ENCODE results near the gene GPR65. TPM values are rescaled to one million over a fixed set of nuclear protein-coding genes. Genes with fewer than 3 reads are reported as not detected.
A peak's percentile ranks its signal among the peaks of the same experiment; 100 is the strongest.

The GPR65 gene
- total RNA-seq, 3 donors from 2014 or later: 0.41 to 1.6 (median 1.6) TPM

DNA sequence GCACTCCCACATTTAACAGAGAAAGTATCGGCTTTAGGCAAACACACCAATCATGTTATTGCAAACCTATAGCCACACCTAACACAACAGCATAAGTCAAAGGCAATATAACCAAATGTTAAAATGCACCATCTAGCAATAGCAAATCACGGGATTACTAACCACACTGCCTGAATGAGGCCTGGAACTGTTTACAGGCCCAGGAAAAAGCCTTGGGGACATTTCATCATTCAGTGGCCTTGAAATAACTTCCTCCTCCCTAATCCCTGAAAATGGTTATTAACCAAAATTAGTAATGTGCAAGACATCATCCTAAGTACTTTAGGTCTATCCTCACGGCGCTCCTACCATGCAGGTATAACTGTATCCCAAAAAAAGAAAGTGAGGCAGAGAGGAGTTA lies 14.3 kb upstream of the GPR65 start:
- Histone ChIP-seq H3K4me1 (ENCODE audit: low read depth) (peaks cover 11% of the 10 kb centered on the region), H3K4me3 (no peak overlapping the region), H3K36me3 (ENCODE audit: low read depth) (no peaks in the 10 kb centered on the region), H3K9me3 (no peaks in the 10 kb centered on the region)
- intact Hi-C loops (cut with DNase I, micrococcal nuclease): no loop called here
- ATAC-seq: peak; percentile 16
- TF ChIP-seq CTCF (IDR thresholded peaks at IDR 0.05): no peak
- DNase-seq: no peak

- peaks cover 11% of the 10 kb centered on the region for H3K4me1 ChIP-seq (ENCODE audit: low read depth)
- no peaks in the 10 kb centered on the region for H3K9me3 ChIP-seq
- ATAC-seq: no peak
- no peak for DNase-seq
- intact Hi-C loops (cut with DNase I, micrococcal nuclease): no loop called here
- peak overlapping the region; percentile 68 for H3K4me3 ChIP-seq
- no peaks in the 10 kb centered on the region for H3K36me3 ChIP-seq (ENCODE audit: low read depth)
- no peak for TF ChIP-seq CTCF (IDR thresholded peaks at IDR 0.05)
These were observed 12.6 kb upstream of the GPR65 start for GRCh38 chr14:87992346-87992717.

GRCh38 chr14:87992718-87993628 lies 12.0 kb upstream of the GPR65 start, which contains the start of gene GALC:
Gene GALC (minus strand): TSS chr14:87993182. CDS start chr14:87993164, 18 bp downstream.
- no peak for TF ChIP-seq CTCF (IDR thresholded peaks at IDR 0.05)
- ATAC-seq: peak; percentile 94
- Histone ChIP-seq H3K4me1 (ENCODE audit: low read depth) (peaks cover 11% of the 10 kb centered on the region), H3K4me3 (peak within 1 kb of the TSS; percentile 68), H3K36me3 (ENCODE audit: low read depth) (no peaks in the 10 kb centered on the region), H3K9me3 (no peaks in the 10 kb centered on the region)
- DNase-seq: peak; percentile 96 to 98 (median 97)
- intact Hi-C loops (cut with DNase I, micrococcal nuclease): no loop called here

DNA sequence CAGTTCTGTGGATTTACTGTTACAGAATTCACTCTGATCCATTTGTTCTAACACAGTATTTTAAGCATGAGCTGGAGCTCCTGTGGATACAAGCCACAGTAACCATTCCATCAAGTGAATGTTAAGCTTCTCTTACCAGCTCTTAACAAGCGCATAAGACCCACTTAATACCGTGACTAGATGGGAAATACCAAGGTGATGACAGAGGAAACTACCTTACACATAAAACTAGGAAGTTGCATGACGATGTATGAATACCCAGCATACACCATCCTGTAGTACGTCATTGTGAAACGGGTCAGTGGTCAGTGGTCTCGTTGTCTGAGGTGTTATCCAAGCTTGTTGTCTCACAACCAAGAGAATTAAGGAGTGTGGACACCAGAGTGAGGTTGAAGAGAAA lies 10.0 kb upstream of the GPR65 start:
- TF ChIP-seq CTCF (IDR thresholded peaks at IDR 0.05): no peak
- Histone ChIP-seq H3K9me3 (no peaks in the 10 kb centered on the region), H3K4me1 (ENCODE audit: low read depth) (peaks cover 11% of the 10 kb centered on the region), H3K36me3 (ENCODE audit: low read depth) (no peaks in the 10 kb centered on the region), H3K4me3 (no peak overlapping the region)
- intact Hi-C loops (cut with DNase I, micrococcal nuclease): no loop called here
- no peak for ATAC-seq
- DNase-seq: no peak

GRCh38 chr14:87995500-87996290 lies 9.2 kb upstream of the GPR65 start:
- no peak for ATAC-seq
- peaks cover 7% of the 10 kb centered on the region for H3K4me1 ChIP-seq (ENCODE audit: low read depth)
- no peaks in the 10 kb centered on the region for H3K9me3 ChIP-seq
- no peak overlapping the region for H3K4me3 ChIP-seq
- TF ChIP-seq CTCF (IDR thresholded peaks at IDR 0.05): no peak
- DNase-seq: no peak
- intact Hi-C loops (cut with DNase I, micrococcal nuclease): no loop called here
- no peaks in the 10 kb centered on the region for H3K36me3 ChIP-seq (ENCODE audit: low read depth)

All from mucosa of descending colon (tissue), 3 donors.